ENCODE data around the gene CFAP54. TPM values are rescaled to one million over a fixed set of nuclear protein-coding genes. Genes with fewer than 3 reads are reported as not detected.

The CFAP54 gene
- total RNA-seq, 1 experiment from 2014 or later = 0.09 TPM

DNA sequence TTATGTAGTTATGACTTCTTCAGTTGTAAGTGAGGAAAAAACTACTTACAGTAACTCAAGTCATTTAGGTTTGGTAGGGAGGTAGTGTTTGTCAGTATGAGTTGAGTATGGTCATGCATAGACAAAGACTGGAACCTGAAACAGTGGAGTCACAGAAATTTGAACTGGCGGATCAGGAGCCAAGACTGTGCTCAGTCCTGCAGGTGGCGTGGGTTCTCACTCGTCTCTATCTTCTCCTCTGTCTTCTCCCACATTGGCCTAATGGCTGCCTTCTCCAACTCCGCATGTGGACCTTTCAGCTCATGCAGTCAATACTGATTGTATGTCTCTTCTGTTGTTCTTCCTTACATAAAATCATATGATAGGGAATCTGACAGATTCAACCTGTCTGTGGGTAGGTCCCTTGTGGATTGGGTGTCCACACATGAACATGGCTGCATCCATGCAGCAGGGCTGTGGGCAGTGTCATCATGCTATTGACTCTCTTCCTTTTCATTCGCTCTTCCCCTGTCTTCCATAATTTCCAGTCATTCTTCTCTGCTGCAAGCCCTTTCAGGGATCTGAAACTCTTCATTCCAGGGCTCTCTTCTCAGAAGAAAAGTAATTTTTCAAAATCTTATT, 338.9 kb downstream of the CFAP54 start (continued):
- TF ChIP-seq, protein P1, sequence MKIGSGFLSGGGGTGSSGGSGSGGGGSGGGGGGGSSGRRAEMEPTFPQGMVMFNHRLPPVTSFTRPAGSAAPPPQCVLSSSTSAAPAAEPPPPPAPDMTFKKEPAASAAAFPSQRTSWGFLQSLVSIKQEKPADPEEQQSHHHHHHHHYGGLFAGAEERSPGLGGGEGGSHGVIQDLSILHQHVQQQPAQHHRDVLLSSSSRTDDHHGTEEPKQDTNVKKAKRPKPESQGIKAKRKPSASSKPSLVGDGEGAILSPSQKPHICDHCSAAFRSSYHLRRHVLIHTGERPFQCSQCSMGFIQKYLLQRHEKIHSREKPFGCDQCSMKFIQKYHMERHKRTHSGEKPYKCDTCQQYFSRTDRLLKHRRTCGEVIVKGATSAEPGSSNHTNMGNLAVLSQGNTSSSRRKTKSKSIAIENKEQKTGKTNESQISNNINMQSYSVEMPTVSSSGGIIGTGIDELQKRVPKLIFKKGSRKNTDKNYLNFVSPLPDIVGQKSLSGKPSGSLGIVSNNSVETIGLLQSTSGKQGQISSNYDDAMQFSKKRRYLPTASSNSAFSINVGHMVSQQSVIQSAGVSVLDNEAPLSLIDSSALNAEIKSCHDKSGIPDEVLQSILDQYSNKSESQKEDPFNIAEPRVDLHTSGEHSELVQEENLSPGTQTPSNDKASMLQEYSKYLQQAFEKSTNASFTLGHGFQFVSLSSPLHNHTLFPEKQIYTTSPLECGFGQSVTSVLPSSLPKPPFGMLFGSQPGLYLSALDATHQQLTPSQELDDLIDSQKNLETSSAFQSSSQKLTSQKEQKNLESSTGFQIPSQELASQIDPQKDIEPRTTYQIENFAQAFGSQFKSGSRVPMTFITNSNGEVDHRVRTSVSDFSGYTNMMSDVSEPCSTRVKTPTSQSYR (CRISPR knock-in tag; IDR thresholded peaks at IDR 0.05) = no peak
- TF ChIP-seq CREM (CRISPR knock-in tag; IDR thresholded peaks at IDR 0.05) (no peak), PRRX2 (CRISPR knock-in tag; IDR thresholded peaks at IDR 0.05) (no peak), OVOL2 (CRISPR knock-in tag; IDR thresholded peaks at IDR 0.05; ENCODE audit: borderline replicate concordance) (no peak), ZNF416 (CRISPR knock-in tag; IDR thresholded peaks at IDR 0.05) (no peak)
- TF ChIP-seq, protein P2, sequence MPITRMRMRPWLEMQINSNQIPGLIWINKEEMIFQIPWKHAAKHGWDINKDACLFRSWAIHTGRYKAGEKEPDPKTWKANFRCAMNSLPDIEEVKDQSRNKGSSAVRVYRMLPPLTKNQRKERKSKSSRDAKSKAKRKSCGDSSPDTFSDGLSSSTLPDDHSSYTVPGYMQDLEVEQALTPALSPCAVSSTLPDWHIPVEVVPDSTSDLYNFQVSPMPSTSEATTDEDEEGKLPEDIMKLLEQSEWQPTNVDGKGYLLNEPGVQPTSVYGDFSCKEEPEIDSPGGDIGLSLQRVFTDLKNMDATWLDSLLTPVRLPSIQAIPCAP (CRISPR knock-in tag; IDR thresholded peaks at IDR 0.05) = no peak

DNA sequence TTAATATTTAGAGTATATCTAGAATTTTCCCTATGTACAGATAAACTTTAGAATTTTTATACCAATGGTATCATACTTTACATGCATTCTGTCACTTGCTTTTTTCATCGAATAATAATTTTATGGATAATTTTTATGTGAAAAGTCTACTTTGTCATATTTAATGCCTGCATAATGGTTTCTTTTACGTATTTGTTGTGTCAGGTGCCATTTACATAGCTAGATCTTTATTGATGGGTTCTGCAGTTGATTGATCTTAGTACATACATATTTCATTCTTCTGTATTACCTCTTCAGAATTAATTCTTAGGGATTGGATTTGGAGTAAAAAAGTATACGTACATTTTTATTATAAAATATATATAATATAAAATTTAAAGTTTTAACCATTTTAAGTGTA, 340.0 kb downstream of the CFAP54 start:
- Mint-ChIP-seq H3K36me3 (no peaks in the 10 kb centered on the region), H3K4me1 (no peaks in the 10 kb centered on the region), H3K4me3 (no peak overlapping the region), H3K27ac (no peak overlapping the region), H3K9me3 (peaks cover 7% of the 10 kb centered on the region), H3K27me3 (ENCODE audit: low read depth) (no peaks in the 10 kb centered on the region)
- no peak for DNase-seq (ENCODE audit: low spot score)
- POLR2A ChIA-PET = no interaction called here
- ATAC-seq = no peak
- CTCF ChIA-PET = no interaction called here
- TF ChIP-seq, protein P3, sequence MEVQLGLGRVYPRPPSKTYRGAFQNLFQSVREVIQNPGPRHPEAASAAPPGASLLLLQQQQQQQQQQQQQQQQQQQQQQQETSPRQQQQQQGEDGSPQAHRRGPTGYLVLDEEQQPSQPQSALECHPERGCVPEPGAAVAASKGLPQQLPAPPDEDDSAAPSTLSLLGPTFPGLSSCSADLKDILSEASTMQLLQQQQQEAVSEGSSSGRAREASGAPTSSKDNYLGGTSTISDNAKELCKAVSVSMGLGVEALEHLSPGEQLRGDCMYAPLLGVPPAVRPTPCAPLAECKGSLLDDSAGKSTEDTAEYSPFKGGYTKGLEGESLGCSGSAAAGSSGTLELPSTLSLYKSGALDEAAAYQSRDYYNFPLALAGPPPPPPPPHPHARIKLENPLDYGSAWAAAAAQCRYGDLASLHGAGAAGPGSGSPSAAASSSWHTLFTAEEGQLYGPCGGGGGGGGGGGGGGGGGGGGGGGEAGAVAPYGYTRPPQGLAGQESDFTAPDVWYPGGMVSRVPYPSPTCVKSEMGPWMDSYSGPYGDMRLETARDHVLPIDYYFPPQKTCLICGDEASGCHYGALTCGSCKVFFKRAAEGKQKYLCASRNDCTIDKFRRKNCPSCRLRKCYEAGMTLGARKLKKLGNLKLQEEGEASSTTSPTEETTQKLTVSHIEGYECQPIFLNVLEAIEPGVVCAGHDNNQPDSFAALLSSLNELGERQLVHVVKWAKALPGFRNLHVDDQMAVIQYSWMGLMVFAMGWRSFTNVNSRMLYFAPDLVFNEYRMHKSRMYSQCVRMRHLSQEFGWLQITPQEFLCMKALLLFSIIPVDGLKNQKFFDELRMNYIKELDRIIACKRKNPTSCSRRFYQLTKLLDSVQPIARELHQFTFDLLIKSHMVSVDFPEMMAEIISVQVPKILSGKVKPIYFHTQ (CRISPR knock-in tag; IDR thresholded peaks at IDR 0.05) = no peak
- TF ChIP-seq, protein P4, sequence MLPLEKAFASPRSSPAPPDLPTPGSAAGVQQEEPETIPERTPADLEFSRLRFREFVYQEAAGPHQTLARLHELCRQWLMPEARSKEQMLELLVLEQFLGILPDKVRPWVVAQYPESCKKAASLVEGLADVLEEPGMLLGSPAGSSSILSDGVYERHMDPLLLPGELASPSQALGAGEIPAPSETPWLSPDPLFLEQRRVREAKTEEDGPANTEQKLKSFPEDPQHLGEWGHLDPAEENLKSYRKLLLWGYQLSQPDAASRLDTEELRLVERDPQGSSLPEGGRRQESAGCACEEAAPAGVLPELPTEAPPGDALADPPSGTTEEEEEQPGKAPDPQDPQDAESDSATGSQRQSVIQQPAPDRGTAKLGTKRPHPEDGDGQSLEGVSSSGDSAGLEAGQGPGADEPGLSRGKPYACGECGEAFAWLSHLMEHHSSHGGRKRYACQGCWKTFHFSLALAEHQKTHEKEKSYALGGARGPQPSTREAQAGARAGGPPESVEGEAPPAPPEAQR (CRISPR knock-in tag; IDR thresholded peaks at IDR 0.05) = no peak
- TF ChIP-seq, protein P5, sequence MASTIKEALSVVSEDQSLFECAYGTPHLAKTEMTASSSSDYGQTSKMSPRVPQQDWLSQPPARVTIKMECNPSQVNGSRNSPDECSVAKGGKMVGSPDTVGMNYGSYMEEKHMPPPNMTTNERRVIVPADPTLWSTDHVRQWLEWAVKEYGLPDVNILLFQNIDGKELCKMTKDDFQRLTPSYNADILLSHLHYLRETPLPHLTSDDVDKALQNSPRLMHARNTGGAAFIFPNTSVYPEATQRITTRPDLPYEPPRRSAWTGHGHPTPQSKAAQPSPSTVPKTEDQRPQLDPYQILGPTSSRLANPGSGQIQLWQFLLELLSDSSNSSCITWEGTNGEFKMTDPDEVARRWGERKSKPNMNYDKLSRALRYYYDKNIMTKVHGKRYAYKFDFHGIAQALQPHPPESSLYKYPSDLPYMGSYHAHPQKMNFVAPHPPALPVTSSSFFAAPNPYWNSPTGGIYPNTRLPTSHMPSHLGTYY (CRISPR knock-in tag; IDR thresholded peaks at IDR 0.05) = no peak
- TF ChIP-seq ZNF396 (CRISPR knock-in tag; IDR thresholded peaks at IDR 0.05; ENCODE audit: borderline replicate concordance) (no peak), FOXJ3 (CRISPR knock-in tag; IDR thresholded peaks at IDR 0.05; ENCODE audit: borderline replicate concordance) (no peak), NR3C1 (CRISPR knock-in tag; conservative IDR thresholded peaks at IDR 0.05; ENCODE audit: low read depth) (no peak), GABPB1 (CRISPR knock-in tag; IDR thresholded peaks at IDR 0.05) (no peak), TP53 (CRISPR knock-in tag; IDR thresholded peaks at IDR 0.05) (no peak), TEAD1 (CRISPR knock-in tag; IDR thresholded peaks at IDR 0.05) (no peak)
- TF ChIP-seq, protein P6, sequence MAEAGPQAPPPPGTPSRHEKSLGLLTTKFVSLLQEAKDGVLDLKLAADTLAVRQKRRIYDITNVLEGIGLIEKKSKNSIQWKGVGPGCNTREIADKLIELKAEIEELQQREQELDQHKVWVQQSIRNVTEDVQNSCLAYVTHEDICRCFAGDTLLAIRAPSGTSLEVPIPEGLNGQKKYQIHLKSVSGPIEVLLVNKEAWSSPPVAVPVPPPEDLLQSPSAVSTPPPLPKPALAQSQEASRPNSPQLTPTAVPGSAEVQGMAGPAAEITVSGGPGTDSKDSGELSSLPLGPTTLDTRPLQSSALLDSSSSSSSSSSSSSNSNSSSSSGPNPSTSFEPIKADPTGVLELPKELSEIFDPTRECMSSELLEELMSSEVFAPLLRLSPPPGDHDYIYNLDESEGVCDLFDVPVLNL (CRISPR knock-in tag; IDR thresholded peaks at IDR 0.05; ENCODE audit: borderline replicate concordance, low read depth) = no peak
- TF ChIP-seq, protein P7, sequence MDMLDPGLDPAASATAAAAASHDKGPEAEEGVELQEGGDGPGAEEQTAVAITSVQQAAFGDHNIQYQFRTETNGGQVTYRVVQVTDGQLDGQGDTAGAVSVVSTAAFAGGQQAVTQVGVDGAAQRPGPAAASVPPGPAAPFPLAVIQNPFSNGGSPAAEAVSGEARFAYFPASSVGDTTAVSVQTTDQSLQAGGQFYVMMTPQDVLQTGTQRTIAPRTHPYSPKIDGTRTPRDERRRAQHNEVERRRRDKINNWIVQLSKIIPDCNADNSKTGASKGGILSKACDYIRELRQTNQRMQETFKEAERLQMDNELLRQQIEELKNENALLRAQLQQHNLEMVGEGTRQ (CRISPR knock-in tag; IDR thresholded peaks at IDR 0.05) = no peak
